AG04450 (cell line): ENCODE measurements around the gene SLC24A3. TPM values are rescaled to one million over a fixed set of nuclear protein-coding genes. Genes with fewer than 3 reads are reported as not detected.

ENCODE experiments used
- CTCF ChIA-PET: fragments of 300-600, 350-600 bp; formaldehyde crosslinking; extraction: SDS; loops from one replicate; lab custom pipeline; 2022; ENCODE audit warnings: antibody characterized with exemption, inconsistent platforms; lab: Charles Lee
- POLR2A ChIA-PET: fragments of 350-600 bp; formaldehyde crosslinking; extraction: SDS; loops from one replicate; lab custom pipeline; 2021; ENCODE audit warnings: antibody characterized with exemption, inconsistent platforms; lab: Yijun Ruan, JAX
- DNase-seq: peaks from one replicate; pipeline ENCODE4 v3.0.0-alpha.2; 2011; ENCODE audit warnings: low read depth, low spot score
- H3K27ac ChIP-seq: one replicate; pipeline ENCODE4 v1.5.1; 2012; ENCODE audit warnings: low read depth, low read length, control low read depth
- H3K27me3 ChIP-seq: one replicate; pipeline ENCODE4 v1.6.0; 2012; ENCODE audit warnings: low read length; ENCODE audit not compliant: control insufficient read depth, insufficient read depth
- H3K4me3 ChIP-seq: 2 replicates; pipeline ENCODE4 v1.5.1; 2011; ENCODE audit warnings: mild to moderate bottlenecking, low read depth, low read length, control low read depth
- H3K9me3 ChIP-seq: 2 replicates; pipeline ENCODE4 v1.5.1; 2012; ENCODE audit warnings: low read length; ENCODE audit not compliant: control insufficient read depth, insufficient read depth
- CTCF ChIP-seq: IDR thresholded peaks from 2 replicates; pipeline ENCODE4 v1.5.1; 2011; ENCODE audit warnings: low read depth, low read length, control low read depth, inconsistent platforms
- polyA plus RNA-seq: library from polyadenylated mRNA; depleted of rRNA; stranded (reverse); fragments of >200 nt; gene quantifications from 2 replicates; pipeline ENCODE4 v1.2.3, GENCODE V29; 2011

Gene SLC24A3
- polyA plus RNA-seq, 1 experiment, result not detected

DNA sequence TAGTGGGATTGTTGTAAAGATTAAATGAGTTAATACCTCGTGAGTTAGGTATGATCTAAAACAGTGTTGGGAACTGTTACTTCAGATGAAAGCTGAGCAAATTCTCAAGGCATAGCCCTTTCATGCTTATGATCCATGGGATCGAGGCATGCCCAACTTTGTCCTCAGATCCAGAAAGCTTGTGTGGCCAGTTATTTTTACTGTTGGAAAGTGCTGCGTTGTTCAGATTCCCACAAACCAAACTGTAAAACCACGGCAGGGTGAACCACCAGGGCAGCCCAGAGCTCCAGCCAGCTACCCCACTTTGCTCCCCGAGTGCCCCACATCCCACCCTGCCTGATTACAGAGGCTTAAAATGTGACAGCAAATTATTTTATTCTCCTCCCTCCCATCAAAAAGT, 406.3 kb downstream of the SLC24A3 start:
- ChIA-PET CTCF (interaction anchor here (1.9 kb wide), 1 partner anchor 10 kb away, joined by 9 read pairs; no protein-coding TSS in a partner anchor), POLR2A (no interaction called here)
- H3K27me3 ChIP-seq, result no peaks in the 10 kb centered on the region
- H3K27ac ChIP-seq, result no peak overlapping the region
- H3K9me3 ChIP-seq, result no peaks in the 10 kb centered on the region
- no peak overlapping the region for H3K4me3 ChIP-seq
- no peak for TF ChIP-seq CTCF
- DNase-seq, result no peak

DNA sequence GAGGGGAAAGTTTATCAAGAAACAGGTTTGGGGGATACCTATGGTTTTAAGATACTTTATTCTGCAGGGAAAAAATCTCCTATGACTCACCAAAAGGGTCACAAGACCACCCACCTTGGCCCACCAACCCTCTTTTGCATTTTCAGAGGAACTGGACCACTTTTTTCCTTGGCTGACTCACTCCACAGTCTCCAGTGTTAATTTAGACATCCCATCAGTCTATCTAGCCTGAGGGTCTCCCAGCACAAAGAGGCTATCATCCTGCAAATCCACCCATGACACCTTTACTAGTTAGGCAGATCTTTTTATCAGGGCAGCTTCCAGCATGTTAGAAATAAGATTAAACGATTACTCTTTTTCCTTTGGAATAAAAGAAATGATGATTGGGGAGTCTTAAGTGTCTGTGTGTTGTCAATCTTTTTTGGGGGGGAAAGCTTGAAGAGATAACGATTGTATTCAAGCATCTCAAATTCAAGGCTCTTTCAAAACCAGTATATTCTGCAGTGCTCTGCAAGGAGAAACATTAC, 407.5 kb downstream of the SLC24A3 start:
- Histone ChIP-seq H3K4me3 (no peak overlapping the region), H3K27me3 (no peaks in the 10 kb centered on the region), H3K9me3 (no peaks in the 10 kb centered on the region), H3K27ac (no peak overlapping the region)
- no peak for TF ChIP-seq CTCF
- CTCF ChIA-PET, result interaction anchor here (1.6 kb wide), 2 partner anchors 10 to 42 kb away, joined by 3 to 7 read pairs; no protein-coding TSS in a partner anchor
- POLR2A ChIA-PET, result no interaction called here
- DNase-seq, result no peak

DNA sequence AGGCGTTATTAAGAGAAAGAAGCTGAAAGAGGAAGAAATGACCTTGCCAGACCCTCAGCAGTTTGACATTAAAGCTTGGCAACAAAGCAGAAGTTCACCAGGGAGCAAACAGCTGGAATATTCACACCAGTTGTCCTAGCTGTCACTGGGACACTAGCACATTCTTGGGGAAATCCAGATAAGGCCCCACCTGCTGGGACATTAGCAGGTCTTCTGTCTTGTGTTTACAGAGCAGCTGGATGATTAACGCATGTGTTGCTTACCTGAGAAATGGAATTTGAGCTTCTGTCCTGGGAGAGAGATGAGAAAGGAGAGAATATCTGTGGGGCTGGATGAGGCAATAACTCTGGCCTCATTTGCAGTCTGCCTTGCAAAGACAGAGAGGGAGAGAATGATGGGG, 408.0 kb downstream of the SLC24A3 start:
- ChIA-PET POLR2A (no interaction called here), CTCF (interaction anchor here (1.6 kb wide), 2 partner anchors 9 to 41 kb away, joined by 3 to 7 read pairs; no protein-coding TSS in a partner anchor)
- H3K4me3 ChIP-seq, result no peak overlapping the region
- no peak for DNase-seq
- no peaks in the 10 kb centered on the region for H3K27me3 ChIP-seq
- no peak for TF ChIP-seq CTCF
- H3K9me3 ChIP-seq, result no peaks in the 10 kb centered on the region
- no peak overlapping the region for H3K27ac ChIP-seq

- CTCF ChIA-PET, result interaction anchor here (1.6 kb wide), 1 partner anchor 8 kb away, joined by 7 read pairs; no protein-coding TSS in a partner anchor
- no peak for DNase-seq
These were observed 408.6 kb downstream of the SLC24A3 start for GRCh38 chr20:19621072-19621471.

More at GRCh38 chr20:19621072-19621471, 408.6 kb downstream of the SLC24A3 start:
- Histone ChIP-seq H3K4me3 (no peak overlapping the region), H3K9me3 (no peaks in the 10 kb centered on the region), H3K27ac (no peak overlapping the region), H3K27me3 (no peaks in the 10 kb centered on the region)
- no peak for TF ChIP-seq CTCF
- POLR2A ChIA-PET, result no interaction called here
